Measurements from ENCODE around the gene SBNO1. TPM values are rescaled to one million over a fixed set of nuclear protein-coding genes. Genes with fewer than 3 reads are reported as not detected.
"Not testable (repeated sequence)": the region's sequence is repeated elsewhere in the genome, so short reads cannot be mapped to it uniquely, and the experiment has no call there.

The SBNO1 gene
- total RNA-seq, 6 experiments from 2014 or later = 11.5 to 15.7 (median 13.2) TPM

DNA sequence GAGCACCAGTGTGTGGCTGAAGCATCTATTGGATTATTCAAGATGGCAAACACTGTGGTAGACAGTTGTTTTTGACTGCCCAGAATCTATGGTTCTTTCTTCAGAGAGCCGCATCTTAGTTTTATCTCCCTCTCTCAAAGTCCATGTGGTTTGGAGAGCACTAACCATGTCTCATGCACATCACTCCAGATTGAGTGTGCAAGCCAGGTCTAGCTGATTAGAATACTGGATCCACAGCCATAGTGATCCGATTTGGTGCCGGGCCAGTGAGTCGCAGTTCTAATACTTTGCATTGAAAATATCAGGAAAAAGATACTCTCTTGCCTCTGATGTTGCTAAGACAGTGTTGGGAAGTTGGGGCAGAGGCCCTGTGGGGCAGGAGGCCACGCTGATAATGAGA is 4.6 kb upstream of the SBNO1 start:
- Histone ChIP-seq H3K4me1 (peaks cover 0 to 7% (median 3%) of the 10 kb centered on the region in 4 donors), H3K4me3 (no peak overlapping the region), H3K27ac (no peak overlapping the region), H3K27me3 (no peaks in the 10 kb centered on the region), H3K9me3 (no peaks in the 10 kb centered on the region), H3K36me3 (no peaks in the 10 kb centered on the region)
- 89% methylated on average over 5 of the region's 5 CpGs for WGBS (ENCODE audit: insufficient coverage, low coverage, low lambda C conversion rate, missing lambda C conversion rate)
- peak in 1 of 3 donors; percentile 2 for DNase-seq
- no peak for ATAC-seq
- intact Hi-C loops (cut with DNase I) = no loop called here
- TF ChIP-seq CTCF (IDR thresholded peaks at IDR 0.05) = no peak
- TF ChIP-seq POLR2A (IDR thresholded peaks at IDR 0.05) = no peak

- H3K4me3 ChIP-seq; H3K36me3 ChIP-seq; intact Hi-C loops (cut with DNase I); H3K27me3 ChIP-seq; H3K4me1 ChIP-seq; H3K9me3 ChIP-seq; ATAC-seq; H3K27ac ChIP-seq: not testable (repeated sequence)
- 93% methylated on average over 3 of the region's 7 CpGs for WGBS (ENCODE audit: insufficient coverage, low coverage, low lambda C conversion rate, missing lambda C conversion rate)
- peak in 1 of 3 donors; percentile 11 for DNase-seq
Observed at GRCh38 chr12:123368431-123368830, 3.8 kb upstream of the SBNO1 start.

GRCh38 chr12:123367511-123367910 is 2.9 kb upstream of the SBNO1 start:
- intact Hi-C loops (cut with DNase I) = no loop called here
- no peak overlapping the region for H3K4me3 ChIP-seq
- H3K36me3 ChIP-seq = no peaks in the 10 kb centered on the region
- TF ChIP-seq POLR2A (IDR thresholded peaks at IDR 0.05) (no peak), CTCF (IDR thresholded peaks at IDR 0.05) (no peak)
- H3K9me3 ChIP-seq = no peaks in the 10 kb centered on the region
- DNase-seq = no peak
- no peak for ATAC-seq
- no peak overlapping the region for H3K27ac ChIP-seq
- WGBS (ENCODE audit: insufficient coverage, low coverage, low lambda C conversion rate, missing lambda C conversion rate) = 89% methylated on average over 4 of the region's 4 CpGs
- H3K4me1 ChIP-seq = peaks cover 0 to 15% (median 7%) of the 10 kb centered on the region in 4 donors
- no peaks in the 10 kb centered on the region for H3K27me3 ChIP-seq

GRCh38 chr12:123365025-123365917 is 624 bp upstream of the SBNO1 start:
- intact Hi-C loops (cut with DNase I) = no loop called here

More at GRCh38 chr12:123365025-123365917, 624 bp upstream of the SBNO1 start:
- H3K36me3 ChIP-seq = no peaks in the 10 kb centered on the region
- H3K27me3 ChIP-seq = no peaks in the 10 kb centered on the region
- H3K4me3 ChIP-seq = peak overlapping the region; percentile 74 to 95 (median 94)
- TF ChIP-seq CTCF (IDR thresholded peaks at IDR 0.05) (peak; percentile 69 to 77 (median 75)), POLR2A (IDR thresholded peaks at IDR 0.05) (peak; percentile 84)
- peak overlapping the region; percentile 82 to 88 (median 82) for H3K27ac ChIP-seq
- H3K4me1 ChIP-seq = peaks cover 0 to 19% (median 7%) of the 10 kb centered on the region in 4 donors
- peak; percentile 98 to 99 (median 99) for DNase-seq
- WGBS (ENCODE audit: insufficient coverage, low coverage, low lambda C conversion rate, missing lambda C conversion rate) = 0% methylated on average over 39 of the region's 61 CpGs
- H3K9me3 ChIP-seq = no peaks in the 10 kb centered on the region
- peak; percentile 88 to 91 (median 88) for ATAC-seq

Data from right lobe of liver (tissue), 6 donors.